Stimulated activated naive CD8-positive, alpha-beta T cell treated with anti-CD3 and anti-CD28 coated beads, Interleukin-15, amount 100 ng/mL, for 72 hours (primary cell): ENCODE data around the gene AKAP6.
"Not testable (repeated sequence)": the region's sequence is repeated elsewhere in the genome, so short reads cannot be mapped to it uniquely, and the experiment has no call there.

Experiments
- ATAC-seq: fragments of 150-1000 bp; cut with Tn5 transposase; 2 replicates; pipeline ENCODE4 v1.10.0; 2021; ENCODE audit warnings: mild to moderate bottlenecking, moderate library complexity
- DNase-seq, 2 donors: peaks; one replicate each; pipeline ENCODE4 v3.0.0; 2021 to 2022
- H3K27ac Mint-ChIP-seq, 2 donors: one replicate each; pipeline ENCODE4 v1.8.0; 2022; ENCODE audit warnings: mild to moderate bottlenecking in 2 of 2, mixed read lengths in 2 of 2, moderate library complexity in 2 of 2
- H3K27me3 Mint-ChIP-seq: one replicate; pipeline ENCODE4 v1.8.0; 2022; ENCODE audit warnings: mixed read lengths
- H3K4me1 Mint-ChIP-seq: one replicate; pipeline ENCODE4 v1.8.0; 2022; ENCODE audit warnings: mild to moderate bottlenecking, mixed read lengths
- H3K4me3 Mint-ChIP-seq, 2 donors: one replicate each; pipeline ENCODE4 v1.8.0; 2022; ENCODE audit warnings: mild to moderate bottlenecking in 2 of 2, mixed read lengths in 2 of 2, moderate library complexity in 1 of 2
- H3K9me3 Mint-ChIP-seq, 2 donors: one replicate each; pipeline ENCODE4 v1.8.0; 2022; ENCODE audit warnings: mixed read lengths in 2 of 2

The AKAP6 gene

DNA sequence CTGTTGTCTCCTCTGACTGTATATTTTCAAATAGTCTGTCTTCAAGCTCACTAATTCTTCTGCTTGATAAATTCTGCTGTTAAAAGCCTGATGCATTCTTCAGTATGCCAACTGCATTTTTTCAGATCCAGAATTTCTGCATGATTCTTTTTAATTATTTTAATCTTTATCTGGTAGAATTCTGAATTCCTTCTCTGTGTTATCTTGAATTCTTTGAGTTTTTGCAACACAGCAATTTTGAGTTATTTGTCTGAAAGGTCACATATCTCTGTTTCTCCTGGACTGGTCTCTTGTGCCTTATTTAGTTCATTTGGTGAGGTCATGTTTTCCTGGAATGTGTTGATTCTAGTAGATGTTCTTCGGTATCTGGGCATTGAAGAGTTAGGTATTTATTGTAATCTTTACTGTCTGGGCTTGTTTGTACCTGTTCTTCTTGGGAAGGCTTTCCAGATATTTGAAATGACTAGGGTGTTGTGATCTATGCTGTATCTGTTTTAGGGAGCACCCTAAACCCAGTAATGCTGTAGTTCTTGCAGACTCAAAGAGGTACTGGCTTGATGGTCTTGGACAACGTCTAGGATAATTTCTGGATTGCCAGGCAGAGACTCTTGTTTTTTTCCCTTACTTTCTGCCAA lies 415.8 kb downstream of the AKAP6 start:
- Mint-ChIP-seq H3K27ac (no peak overlapping the region), H3K27me3 (no peaks in the 10 kb centered on the region), H3K9me3 (peaks cover 7 to 12% of the 10 kb centered on the region in 2 donors), H3K4me3 (no peak overlapping the region), H3K4me1 (no peaks in the 10 kb centered on the region)
- DNase-seq, result no peak
- ATAC-seq, result no peak

DNA sequence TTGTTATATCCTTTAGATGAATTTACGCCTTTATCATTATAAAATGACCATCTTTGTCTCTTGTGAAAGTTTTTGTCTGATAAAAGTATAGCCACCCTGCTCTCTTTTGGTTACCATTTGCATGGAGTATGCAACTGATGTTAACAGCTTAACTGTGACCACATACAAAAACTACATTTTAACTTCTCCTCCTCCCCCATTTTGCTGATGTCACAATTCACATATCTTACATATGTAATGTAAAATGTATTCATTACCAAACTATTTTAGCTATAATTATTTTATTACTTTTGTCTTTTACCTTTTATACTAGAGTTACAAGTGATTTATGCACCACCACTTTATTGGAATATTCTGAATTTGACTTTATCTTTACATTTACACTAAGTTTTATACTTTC lies 425.1 kb downstream of the AKAP6 start:
- DNase-seq, result no peak
- Mint-ChIP-seq H3K4me1 (no peaks in the 10 kb centered on the region), H3K9me3 (peaks cover 6 to 28% of the 10 kb centered on the region in 2 donors), H3K27me3 (no peaks in the 10 kb centered on the region), H3K27ac (no peak overlapping the region), H3K4me3 (no peak overlapping the region)
- no peak for ATAC-seq

DNA sequence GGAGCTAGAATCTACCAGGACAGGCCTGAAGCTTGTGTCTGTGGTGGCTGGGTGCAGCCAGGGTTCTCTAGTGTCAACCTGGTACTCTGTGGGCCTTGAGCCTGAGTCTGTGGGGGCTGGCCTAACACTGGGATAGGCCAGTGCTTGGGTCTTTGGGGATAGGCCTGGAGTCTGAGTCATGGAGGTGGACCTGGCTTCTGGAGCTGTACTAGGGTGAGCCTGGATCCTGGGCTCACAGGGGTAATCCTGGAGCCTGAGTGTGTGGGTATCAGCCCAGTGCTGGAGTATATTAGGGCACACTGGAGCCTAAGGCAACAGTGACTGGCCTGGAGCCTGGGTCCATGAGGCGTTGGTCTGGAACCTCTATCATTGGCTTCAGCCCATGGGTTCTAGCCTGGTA lies 427.1 kb downstream of the AKAP6 start:
- no peaks in the 10 kb centered on the region for H3K27me3 Mint-ChIP-seq
- ATAC-seq (no peak), DNase-seq (no peak)
- H3K4me1 Mint-ChIP-seq, result no peaks in the 10 kb centered on the region
- no peak overlapping the region for H3K27ac Mint-ChIP-seq
- H3K9me3 Mint-ChIP-seq, result peaks cover 6 to 28% of the 10 kb centered on the region in 2 donors
- H3K4me3 Mint-ChIP-seq, result no peak overlapping the region

- no peaks in the 10 kb centered on the region for H3K4me1 Mint-ChIP-seq
- H3K9me3 Mint-ChIP-seq, result peaks cover 6 to 28% of the 10 kb centered on the region in 2 donors
- no peak overlapping the region for H3K27ac Mint-ChIP-seq
- ATAC-seq (no peak), DNase-seq (no peak)
- no peaks in the 10 kb centered on the region for H3K27me3 Mint-ChIP-seq
- no peak overlapping the region for H3K4me3 Mint-ChIP-seq
These were observed 427.7 kb downstream of the AKAP6 start for GRCh38 chr14:32756775-32757174.

DNA sequence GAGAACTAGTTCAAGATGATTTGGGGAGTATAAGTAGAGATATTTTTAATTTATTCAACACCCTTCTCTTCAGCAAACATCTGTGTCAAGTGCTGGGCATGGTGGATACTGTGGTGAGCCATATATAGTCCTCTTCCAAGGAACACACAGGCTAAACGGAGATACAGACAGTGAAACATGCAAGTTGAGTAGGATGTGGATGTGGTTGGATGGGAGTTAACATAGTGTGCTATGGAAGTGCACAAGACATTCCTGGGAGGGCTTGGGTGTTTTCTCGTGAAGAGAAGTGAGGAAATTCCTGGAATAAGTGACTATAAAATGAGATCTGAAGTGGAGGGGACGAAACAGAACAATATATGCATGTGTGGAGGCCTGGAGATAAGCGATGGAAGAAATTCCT lies 428.5 kb downstream of the AKAP6 start:
- no peak overlapping the region for H3K4me3 Mint-ChIP-seq

GRCh38 chr14:32761381-32761968 lies 432.4 kb downstream of the AKAP6 start:
- ATAC-seq (no peak), DNase-seq (no peak)
- peaks cover 0 to 8% of the 10 kb centered on the region in 2 donors for H3K9me3 Mint-ChIP-seq
- no peak overlapping the region for H3K27ac Mint-ChIP-seq
- no peaks in the 10 kb centered on the region for H3K27me3 Mint-ChIP-seq
- H3K4me1 Mint-ChIP-seq, result no peaks in the 10 kb centered on the region
- H3K4me3 Mint-ChIP-seq, result no peak overlapping the region

More for the DNA sequence above, 428.5 kb downstream of the AKAP6 start:
- no peaks in the 10 kb centered on the region for H3K4me1 Mint-ChIP-seq
- DNase-seq, result no peak
- ATAC-seq, result no peak
- H3K27me3 Mint-ChIP-seq, result no peaks in the 10 kb centered on the region
- peaks cover 6 to 28% of the 10 kb centered on the region in 2 donors for H3K9me3 Mint-ChIP-seq
- no peak overlapping the region for H3K27ac Mint-ChIP-seq

- DNase-seq (no peak), ATAC-seq (no peak)
- Mint-ChIP-seq H3K4me3 (no peak overlapping the region), H3K4me1 (no peaks in the 10 kb centered on the region), H3K27ac (no peak overlapping the region), H3K27me3 (no peaks in the 10 kb centered on the region), H3K9me3 (peaks cover under 1 to 2% of the 10 kb centered on the region in 2 donors)
These were observed 433.8 kb downstream of the AKAP6 start for GRCh38 chr14:32762886-32763285.

DNA sequence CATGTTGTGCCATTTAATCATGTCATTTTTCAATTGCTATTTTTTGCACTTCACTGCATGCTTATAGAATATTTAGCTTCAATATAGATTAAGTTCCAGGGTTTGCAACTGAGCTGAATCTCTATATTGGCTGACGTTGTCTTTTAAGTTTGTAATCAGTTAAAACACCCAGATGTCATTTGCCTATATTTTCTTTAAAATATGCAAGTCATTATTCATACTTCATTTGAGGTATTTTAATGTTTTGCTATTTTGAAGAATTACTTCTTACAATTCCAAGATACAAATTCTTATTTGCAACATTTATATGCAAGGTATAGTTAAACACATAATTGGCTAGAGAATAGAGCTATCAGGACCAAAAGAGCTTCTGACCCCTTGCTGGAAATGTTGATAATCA lies 434.6 kb downstream of the AKAP6 start:
- no peaks in the 10 kb centered on the region for H3K4me1 Mint-ChIP-seq
- H3K4me3 Mint-ChIP-seq, result no peak overlapping the region
- no peak overlapping the region for H3K27ac Mint-ChIP-seq
- peaks cover 0 to 5% of the 10 kb centered on the region in 2 donors for H3K9me3 Mint-ChIP-seq
- DNase-seq (no peak), ATAC-seq (no peak)
- H3K27me3 Mint-ChIP-seq, result no peaks in the 10 kb centered on the region

GRCh38 chr14:32764131-32764530 lies 435.0 kb downstream of the AKAP6 start:
- no peak for ATAC-seq
- no peak for DNase-seq
- peaks cover 0 to 5% of the 10 kb centered on the region in 2 donors for H3K9me3 Mint-ChIP-seq
- no peak overlapping the region for H3K27ac Mint-ChIP-seq
- H3K27me3 Mint-ChIP-seq, result no peaks in the 10 kb centered on the region
- H3K4me3 Mint-ChIP-seq, result no peak overlapping the region
- no peaks in the 10 kb centered on the region for H3K4me1 Mint-ChIP-seq

DNA sequence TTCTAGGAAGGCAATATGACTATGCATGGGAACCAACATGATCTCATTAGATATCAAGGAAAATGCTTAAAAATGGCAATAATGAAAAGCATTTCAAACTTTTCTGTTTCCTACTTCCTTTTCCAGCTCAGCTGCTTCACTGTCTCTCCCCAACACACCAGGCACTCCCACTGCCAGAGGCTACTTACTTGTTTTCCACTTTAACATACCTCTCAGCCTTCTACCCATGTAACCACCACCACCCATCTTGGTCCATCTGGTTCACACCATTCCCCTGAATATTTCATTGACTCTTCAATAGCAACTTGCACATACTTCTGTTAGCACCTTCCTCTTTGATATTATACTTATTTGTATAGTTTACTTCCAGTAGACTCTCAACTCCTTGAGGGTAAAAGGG lies 441.3 kb downstream of the AKAP6 start:
- no peak for ATAC-seq
- no peak for DNase-seq
- Mint-ChIP-seq H3K4me3 (no peak overlapping the region), H3K4me1 (no peaks in the 10 kb centered on the region), H3K27me3 (no peaks in the 10 kb centered on the region), H3K27ac (no peak overlapping the region), H3K9me3 (peaks cover 0 to 5% of the 10 kb centered on the region in 2 donors)

- peaks cover 0 to 5% of the 10 kb centered on the region in 2 donors for H3K9me3 Mint-ChIP-seq
- H3K4me1 Mint-ChIP-seq, result no peaks in the 10 kb centered on the region
- no peaks in the 10 kb centered on the region for H3K27me3 Mint-ChIP-seq
- ATAC-seq (no peak), DNase-seq (no peak)
- H3K4me3 Mint-ChIP-seq, result no peak overlapping the region
- no peak overlapping the region for H3K27ac Mint-ChIP-seq
These were observed 445.1 kb downstream of the AKAP6 start for GRCh38 chr14:32774214-32774613.

DNA sequence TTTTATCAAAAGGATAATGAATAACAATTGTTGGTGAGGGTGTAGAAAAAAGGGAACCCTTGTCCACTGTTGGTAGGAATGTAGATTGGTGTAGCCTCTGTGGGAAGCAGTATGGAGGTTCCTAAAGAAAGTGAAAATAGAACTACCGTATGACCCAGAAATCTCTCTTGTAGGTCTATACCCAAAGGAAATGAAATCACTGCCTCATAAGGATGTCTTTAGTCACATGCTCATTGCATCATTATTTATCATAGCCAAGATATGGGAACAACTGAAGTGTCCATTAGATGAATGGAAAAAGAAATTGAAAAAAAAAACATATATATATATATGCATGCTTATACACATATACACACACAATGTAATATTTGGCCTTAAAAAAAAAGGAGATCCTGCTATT lies 450.7 kb downstream of the AKAP6 start:
- Mint-ChIP-seq H3K4me3 (no peak overlapping the region), H3K27me3 (no peaks in the 10 kb centered on the region), H3K9me3 (peaks cover 0 to 5% of the 10 kb centered on the region in 2 donors), H3K4me1 (no peaks in the 10 kb centered on the region), H3K27ac (no peak overlapping the region)
- DNase-seq, result no peak
- ATAC-seq, result no peak

DNA sequence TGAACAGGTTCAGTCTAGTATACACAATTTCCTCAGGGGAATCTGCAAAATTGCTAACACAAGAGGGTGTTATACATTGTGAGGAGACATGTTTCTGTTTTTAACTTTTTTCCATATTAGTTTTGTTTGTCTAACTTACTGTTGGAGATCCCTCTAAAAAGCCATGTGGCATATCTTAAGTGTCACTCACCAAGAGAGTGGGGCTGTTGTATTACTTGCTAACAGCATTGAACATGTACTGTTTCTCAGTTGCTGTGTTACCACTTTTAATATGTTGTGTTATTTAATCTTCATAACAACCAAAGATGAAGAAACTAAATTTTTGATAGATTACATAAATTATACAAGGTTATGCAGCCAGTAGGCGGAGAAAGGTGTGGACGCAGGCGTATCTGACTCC lies 455.3 kb downstream of the AKAP6 start:
- DNase-seq (no peak), ATAC-seq (no peak)
- Mint-ChIP-seq H3K27me3 (no peaks in the 10 kb centered on the region), H3K4me3 (no peak overlapping the region), H3K4me1 (no peaks in the 10 kb centered on the region), H3K9me3 (peaks cover under 1 to 2% of the 10 kb centered on the region in 2 donors), H3K27ac (no peak overlapping the region)

DNA sequence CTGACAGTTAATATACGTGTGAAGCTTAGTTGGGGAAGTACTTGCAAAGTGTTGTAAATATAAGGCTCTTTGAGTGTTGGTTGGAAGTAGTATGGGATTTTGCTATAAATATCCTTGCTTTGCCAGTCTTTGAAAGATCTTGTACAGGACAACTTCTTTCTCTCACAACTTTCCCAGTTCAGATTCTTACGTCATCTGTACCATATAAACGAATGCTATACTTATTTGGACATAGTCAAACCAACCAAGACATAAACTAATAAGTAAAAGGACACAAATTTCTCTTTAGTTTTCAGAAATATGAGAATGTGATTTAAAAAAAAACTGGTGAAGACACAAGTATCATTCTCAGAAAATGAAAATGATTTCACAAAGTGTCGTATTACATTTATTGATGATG lies 456.5 kb downstream of the AKAP6 start:
- DNase-seq (no peak), ATAC-seq (no peak)
- no peaks in the 10 kb centered on the region for H3K4me1 Mint-ChIP-seq
- H3K27ac Mint-ChIP-seq, result no peak overlapping the region
- no peak overlapping the region for H3K4me3 Mint-ChIP-seq
- peaks cover 11 to 14% of the 10 kb centered on the region in 2 donors for H3K9me3 Mint-ChIP-seq
- no peaks in the 10 kb centered on the region for H3K27me3 Mint-ChIP-seq

GRCh38 chr14:32786886-32787285 lies 457.8 kb downstream of the AKAP6 start:
- no peak for ATAC-seq
- Mint-ChIP-seq H3K9me3 (peaks cover 18% of the 10 kb centered on the region in 2 donors), H3K27ac (no peak overlapping the region)

GRCh38 chr14:32793033-32793432 lies 463.9 kb downstream of the AKAP6 start:
- not testable (repeated sequence) for H3K27me3 Mint-ChIP-seq, DNase-seq, ATAC-seq, H3K27ac Mint-ChIP-seq, H3K4me3 Mint-ChIP-seq, H3K4me1 Mint-ChIP-seq
- peaks cover 45 to 58% of the 10 kb centered on the region in 2 donors for H3K9me3 Mint-ChIP-seq

More at GRCh38 chr14:32786886-32787285, 457.8 kb downstream of the AKAP6 start:
- Mint-ChIP-seq H3K4me3 (no peak overlapping the region), H3K4me1 (no peaks in the 10 kb centered on the region), H3K27me3 (no peaks in the 10 kb centered on the region)
- no peak for DNase-seq

- H3K9me3 Mint-ChIP-seq, result peaks cover 26 to 50% of the 10 kb centered on the region in 2 donors
- H3K4me3 Mint-ChIP-seq, result no peak overlapping the region
- DNase-seq, result no peak
- no peak for ATAC-seq
- H3K27me3 Mint-ChIP-seq, result no peaks in the 10 kb centered on the region
- no peaks in the 10 kb centered on the region for H3K4me1 Mint-ChIP-seq
- H3K27ac Mint-ChIP-seq, result no peak overlapping the region
These were observed 471.2 kb downstream of the AKAP6 start for GRCh38 chr14:32800320-32800719.
